Measurements from ENCODE around the gene SERPINA1. TPM values are rescaled to one million over a fixed set of nuclear protein-coding genes. Genes with fewer than 3 reads are reported as not detected.
A peak's percentile ranks its signal among the peaks of the same experiment; 100 is the strongest.

SERPINA1 gene
- total and polyA plus RNA-seq, 2 of the 13 experiments (the other 11 are each of a cell fraction or from before 2014, with no cell fraction given): 3,266 to 11,015 TPM

GRCh38 chr14:94400422-94400841 is 12.0 kb upstream of the SERPINA1 start (continued):
- TF ChIP-seq, protein P1, sequence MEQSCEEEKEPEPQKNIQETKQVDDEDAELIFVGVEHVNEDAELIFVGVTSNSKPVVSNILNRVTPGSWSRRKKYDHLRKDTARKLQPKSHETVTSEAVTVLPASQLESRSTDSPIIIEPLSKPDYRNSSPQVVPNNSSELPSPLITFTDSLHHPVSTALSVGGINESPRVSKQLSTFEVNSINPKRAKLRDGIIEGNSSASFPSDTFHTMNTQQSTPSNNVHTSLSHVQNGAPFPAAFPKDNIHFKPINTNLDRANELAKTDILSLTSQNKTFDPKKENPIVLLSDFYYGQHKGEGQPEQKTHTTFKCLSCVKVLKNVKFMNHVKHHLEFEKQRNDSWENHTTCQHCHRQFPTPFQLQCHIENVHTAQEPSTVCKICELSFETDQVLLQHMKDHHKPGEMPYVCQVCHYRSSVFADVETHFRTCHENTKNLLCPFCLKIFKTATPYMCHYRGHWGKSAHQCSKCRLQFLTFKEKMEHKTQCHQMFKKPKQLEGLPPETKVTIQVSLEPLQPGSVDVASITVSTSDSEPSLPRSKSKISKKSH (CRISPR knock-in tag; IDR thresholded peaks at IDR 0.05; ENCODE audit: borderline replicate concordance): no peak
- TF ChIP-seq PRDM4 (CRISPR knock-in tag; IDR thresholded peaks at IDR 0.05; ENCODE audit: borderline replicate concordance): no peak
- TF ChIP-seq ATF3 (CRISPR knock-in tag; IDR thresholded peaks at IDR 0.05): no peak
- TF ChIP-seq MAFG (CRISPR knock-in tag; IDR thresholded peaks at IDR 0.05): no peak
- no peak for TF ChIP-seq PRDM15 (CRISPR knock-in tag; IDR thresholded peaks at IDR 0.05)
- no peak for TF ChIP-seq ZBTB26 (CRISPR knock-in tag; IDR thresholded peaks at IDR 0.05; ENCODE audit: borderline replicate concordance)
- TF ChIP-seq ZMAT3 (CRISPR knock-in tag; conservative IDR thresholded peaks at IDR 0.05): no peak
- TF ChIP-seq ZXDC (CRISPR knock-in tag; IDR thresholded peaks at IDR 0.05): no peak
- no peak for TF ChIP-seq NFE2L1 (CRISPR knock-in tag; IDR thresholded peaks at IDR 0.05; ENCODE audit: borderline replicate concordance)
- TF ChIP-seq, protein P2, sequence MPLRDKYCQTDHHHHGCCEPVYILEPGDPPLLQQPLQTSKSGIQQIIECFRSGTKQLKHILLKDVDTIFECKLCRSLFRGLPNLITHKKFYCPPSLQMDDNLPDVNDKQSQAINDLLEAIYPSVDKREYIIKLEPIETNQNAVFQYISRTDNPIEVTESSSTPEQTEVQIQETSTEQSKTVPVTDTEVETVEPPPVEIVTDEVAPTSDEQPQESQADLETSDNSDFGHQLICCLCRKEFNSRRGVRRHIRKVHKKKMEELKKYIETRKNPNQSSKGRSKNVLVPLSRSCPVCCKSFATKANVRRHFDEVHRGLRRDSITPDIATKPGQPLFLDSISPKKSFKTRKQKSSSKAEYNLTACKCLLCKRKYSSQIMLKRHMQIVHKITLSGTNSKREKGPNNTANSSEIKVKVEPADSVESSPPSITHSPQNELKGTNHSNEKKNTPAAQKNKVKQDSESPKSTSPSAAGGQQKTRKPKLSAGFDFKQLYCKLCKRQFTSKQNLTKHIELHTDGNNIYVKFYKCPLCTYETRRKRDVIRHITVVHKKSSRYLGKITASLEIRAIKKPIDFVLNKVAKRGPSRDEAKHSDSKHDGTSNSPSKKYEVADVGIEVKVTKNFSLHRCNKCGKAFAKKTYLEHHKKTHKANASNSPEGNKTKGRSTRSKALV (CRISPR knock-in tag; IDR thresholded peaks at IDR 0.05): no peak
- peak in 1 of 2 experiments; percentile 34; a peak in 1 of 4 replicates for TF ChIP-seq HMGXB4 (CRISPR knock-in tag; IDR thresholded peaks at IDR 0.05; ENCODE audit: borderline replicate concordance in 1 of 2, low read depth in 1 of 2)
